Kidney (tissue), 14 donors: ENCODE results near the gene PCYOX1L. TPM values are rescaled to one million over a fixed set of nuclear protein-coding genes. Genes with fewer than 3 reads are reported as not detected.

Experiments
- DNase-seq, 5 donors: peaks; one replicate each; pipeline ENCODE4 v3.0.0-alpha.2; 2013 to 2020
- FAIRE-seq: peaks from 2 replicates; lab custom pipeline; 2012; peaks lifted over from hg19 to GRCh38; lab: Jason Lieb, UNC
- H3K27ac ChIP-seq, 2 donors: one replicate each; pipeline ENCODE4 v1.7.0; 2013; ENCODE audit warnings: low read depth in 2 of 2, low read length in 2 of 2, inconsistent platforms in 1 of 2
- H3K27me3 ChIP-seq: one replicate; pipeline ENCODE4 v1.7.1; 2013; ENCODE audit warnings: low read length, inconsistent platforms; ENCODE audit not compliant: control insufficient read depth, insufficient read depth
- H3K36me3 ChIP-seq, 3 donors: one replicate each; pipeline versions ENCODE4 v1.7.0 to v1.7.1; 2013; ENCODE audit warnings: low read length in 3 of 3, control low read depth in 1 of 3, inconsistent platforms in 1 of 3; ENCODE audit not compliant: insufficient read depth in 3 of 3, control insufficient read depth in 2 of 3
- H3K4me1 ChIP-seq, 3 donors: one replicate each; pipeline versions ENCODE4 v1.7.0 to v1.7.1; 2013; ENCODE audit warnings: low read length in 3 of 3, inconsistent platforms in 1 of 3, low read depth in 1 of 3; ENCODE audit not compliant: control insufficient read depth in 2 of 3, insufficient read depth in 2 of 3
- H3K4me3 ChIP-seq, 3 donors: one replicate each; pipeline versions ENCODE4 v1.7.0 to v1.8.1; 2013; ENCODE audit warnings: low read length in 3 of 3, control low read depth in 1 of 3, inconsistent platforms in 1 of 3
- H3K9ac ChIP-seq, 3 donors: one replicate each; pipeline versions ENCODE4 v1.7.0 to v1.7.1; 2013; ENCODE audit warnings: low read length in 3 of 3, control low read depth in 1 of 3, inconsistent platforms in 1 of 3
- H3K9me3 ChIP-seq, 3 donors: one replicate each; pipeline versions ENCODE4 v1.7.0 to v1.7.1; 2013; ENCODE audit warnings: low read length in 3 of 3, control low read depth in 1 of 3, inconsistent platforms in 1 of 3; ENCODE audit not compliant: control insufficient read depth in 2 of 3, insufficient read depth in 1 of 3
- intact Hi-C: fragments of 100-400 bp; cut with DNase I; formaldehyde crosslinking; loops from one replicate; pipeline ENCODE4 v1.11.1; 2022
- polyA plus RNA-seq: library from polyadenylated mRNA; stranded (reverse); fragments of 350-450 nt; fragmentation: Illumina TruSeq; extraction: RNeasy Lipid Tissue Mini Kit (QIAGEN cat#74804); gene quantifications from one replicate; pipeline ENCODE4 v1.2.3, GENCODE V29; 2014; ENCODE audit warnings: low read depth, low replicate concordance; ENCODE audit not compliant: insufficient read depth
- total RNA-seq: library from RNA; stranded (reverse); fragmentation: NEBNext Ultra II Directional; extraction: Animal tissue kit (Norgen Biotek cat#: 25700); gene quantifications from one replicate; pipeline ENCODE4 v1.2.1, GENCODE V29; 2021
- TF ChIP-seq, protein P1 (sequence below): IDR thresholded peaks from 3 replicates; pipeline ENCODE4 v1.5.1; 2012; ENCODE audit warnings: mild to moderate bottlenecking, moderate library complexity, borderline replicate concordance; ENCODE audit not compliant: insufficient read depth; ENCODE audit errors: extremely low read depth
- donor health status: control.
- donor health status: control.
- donor health status: control.
- donor health status: control.
- donor health status: control.
- donor health status: DM: yes; HTN: yes; CAD: no.
- donor health status: Normal renal cell carcinoma (clear cell type).

PCYOX1L gene
- total and polyA plus RNA-seq, 2 donors from 2014 or later, result 7.2 to 9.0 TPM

- FAIRE-seq (no peak), DNase-seq (peak in 1 of 5 donors; percentile 64)
- Histone ChIP-seq H3K27me3 (no peaks in the 10 kb centered on the region), H3K36me3 (no peaks in the 10 kb centered on the region), H3K9ac (no peak overlapping the region), H3K9me3 (no peaks in the 10 kb centered on the region), H3K4me1 (peaks cover 0 to 12% (median 3%) of the 10 kb centered on the region in 3 donors), H3K4me3 (no peak overlapping the region), H3K27ac (peak overlapping the region in 1 of 2 donors; percentile 75)
- TF ChIP-seq, protein P1, sequence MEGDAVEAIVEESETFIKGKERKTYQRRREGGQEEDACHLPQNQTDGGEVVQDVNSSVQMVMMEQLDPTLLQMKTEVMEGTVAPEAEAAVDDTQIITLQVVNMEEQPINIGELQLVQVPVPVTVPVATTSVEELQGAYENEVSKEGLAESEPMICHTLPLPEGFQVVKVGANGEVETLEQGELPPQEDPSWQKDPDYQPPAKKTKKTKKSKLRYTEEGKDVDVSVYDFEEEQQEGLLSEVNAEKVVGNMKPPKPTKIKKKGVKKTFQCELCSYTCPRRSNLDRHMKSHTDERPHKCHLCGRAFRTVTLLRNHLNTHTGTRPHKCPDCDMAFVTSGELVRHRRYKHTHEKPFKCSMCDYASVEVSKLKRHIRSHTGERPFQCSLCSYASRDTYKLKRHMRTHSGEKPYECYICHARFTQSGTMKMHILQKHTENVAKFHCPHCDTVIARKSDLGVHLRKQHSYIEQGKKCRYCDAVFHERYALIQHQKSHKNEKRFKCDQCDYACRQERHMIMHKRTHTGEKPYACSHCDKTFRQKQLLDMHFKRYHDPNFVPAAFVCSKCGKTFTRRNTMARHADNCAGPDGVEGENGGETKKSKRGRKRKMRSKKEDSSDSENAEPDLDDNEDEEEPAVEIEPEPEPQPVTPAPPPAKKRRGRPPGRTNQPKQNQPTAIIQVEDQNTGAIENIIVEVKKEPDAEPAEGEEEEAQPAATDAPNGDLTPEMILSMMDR, result no peak
- intact Hi-C loops, result no loop called here
Measured at GRCh38 chr5:149403923-149404745, 46.3 kb downstream of the PCYOX1L start.

- TF ChIP-seq, protein P1, result no peak
- no peak overlapping the region for H3K9ac ChIP-seq
- DNase-seq (no peak), FAIRE-seq (no peak)
- intact Hi-C loops, result no loop called here
- H3K27ac ChIP-seq, result peak overlapping the region; percentile 67 to 75
- H3K36me3 ChIP-seq, result no peaks in the 10 kb centered on the region
- H3K9me3 ChIP-seq, result no peaks in the 10 kb centered on the region
- peaks cover 0 to 12% (median 3%) of the 10 kb centered on the region in 3 donors for H3K4me1 ChIP-seq
- H3K4me3 ChIP-seq, result no peak overlapping the region
- H3K27me3 ChIP-seq, result no peaks in the 10 kb centered on the region
Measured at GRCh38 chr5:149404746-149405549, 47.1 kb downstream of the PCYOX1L start.

GRCh38 chr5:149405550-149406202 is 47.8 kb downstream of the PCYOX1L start:
- FAIRE-seq (no peak), DNase-seq (peak in 1 of 5 donors; percentile 90)
- TF ChIP-seq, protein P1, result no peak
- peaks cover 0 to 12% (median 3%) of the 10 kb centered on the region in 3 donors for H3K4me1 ChIP-seq
- H3K9me3 ChIP-seq, result no peaks in the 10 kb centered on the region
- no peaks in the 10 kb centered on the region for H3K27me3 ChIP-seq
- intact Hi-C loops, result no loop called here
- peak overlapping the region in 1 of 3 donors; percentile 32 for H3K4me3 ChIP-seq
- H3K36me3 ChIP-seq, result no peaks in the 10 kb centered on the region
- H3K9ac ChIP-seq, result peak overlapping the region in 1 of 3 donors; percentile 34
- peak overlapping the region; percentile 67 to 75 for H3K27ac ChIP-seq
